Liver (tissue), 9 donors: Measurements from ENCODE around the gene ZRANB1. TPM values are rescaled to one million over a fixed set of nuclear protein-coding genes. Genes with fewer than 3 reads are reported as not detected.

Experiments
- DNase-seq: peaks from one replicate; pipeline ENCODE4 v3.0.0-alpha.2; 2017; ENCODE audit warnings: low spot score
- H3K27ac ChIP-seq, 2 donors: one replicate each; pipeline ENCODE4 v1.7.0; 2013; ENCODE audit warnings: inconsistent platforms in 2 of 2, low read length in 2 of 2, control low read depth in 1 of 2, low read depth in 1 of 2, mild to moderate bottlenecking in 1 of 2
- H3K27me3 ChIP-seq, 4 donors: one replicate each; pipeline versions ENCODE4 v1.6.1 to v1.7.0; 2013; ENCODE audit warnings: low read length in 3 of 4, inconsistent platforms in 1 of 4, mild to moderate bottlenecking in 1 of 4, moderate library complexity in 1 of 4; ENCODE audit not compliant: control insufficient read depth in 4 of 4, insufficient read depth in 4 of 4
- H3K36me3 ChIP-seq, 4 donors: one replicate each; pipeline versions ENCODE4 v1.6.1 to v1.7.0; 2013; ENCODE audit warnings: low read length in 3 of 4, mild to moderate bottlenecking in 3 of 4, low read depth in 1 of 4, moderate library complexity in 1 of 4; ENCODE audit not compliant: control insufficient read depth in 4 of 4, insufficient read depth in 3 of 4
- H3K4me1 ChIP-seq, 4 donors: one replicate each; pipeline versions ENCODE4 v1.6.1 to v1.7.0; 2013; ENCODE audit warnings: low read length in 3 of 4, mild to moderate bottlenecking in 3 of 4, moderate library complexity in 1 of 4; ENCODE audit not compliant: control insufficient read depth in 4 of 4, insufficient read depth in 4 of 4
- H3K4me3 ChIP-seq, 3 donors: one replicate each; pipeline versions ENCODE4 v1.6.1 to v1.7.0; 2013; ENCODE audit warnings: low read length in 3 of 3, control low read depth in 1 of 3, low read depth in 1 of 3, mild to moderate bottlenecking in 1 of 3
- H3K9ac ChIP-seq, 2 donors: one replicate each; pipeline ENCODE4 v1.7.0; 2013; ENCODE audit warnings: low read length in 2 of 2, mild to moderate bottlenecking in 2 of 2, moderate library complexity in 2 of 2, control low read depth in 1 of 2, low read depth in 1 of 2
- H3K9me3 ChIP-seq, 4 donors: one replicate each; pipeline versions ENCODE4 v1.6.1 to v1.7.0; 2013; ENCODE audit warnings: low read length in 3 of 4; ENCODE audit not compliant: control insufficient read depth in 4 of 4
- EGR1 ChIP-seq, 2 donors: IDR thresholded peaks; 2 replicates each; pipeline ENCODE4 v1.6.1; 2016 to 2018; ENCODE audit warnings: antibody characterized with exemption in 2 of 2, low read depth in 2 of 2
- FOXA1 ChIP-seq: IDR thresholded peaks from 2 replicates; pipeline ENCODE4 v1.6.1; 2016; ENCODE audit warnings: antibody characterized with exemption
- FOXA2 ChIP-seq: IDR thresholded peaks from 2 replicates; pipeline ENCODE4 v1.6.1; 2016; ENCODE audit warnings: antibody characterized with exemption
- GABPA ChIP-seq, 2 donors: IDR thresholded peaks in 1 of 2; conservative IDR thresholded peaks in 1 of 2; 2 replicates each; pipeline ENCODE4 v1.6.1; 2016; ENCODE audit warnings: antibody characterized with exemption in 2 of 2, mild to moderate bottlenecking in 1 of 2, moderate library complexity in 1 of 2
- HNF4A ChIP-seq, 2 donors: conservative IDR thresholded peaks; 2 replicates each; pipeline ENCODE4 v1.6.1; 2016; ENCODE audit warnings: antibody characterized with exemption in 2 of 2, mild to moderate bottlenecking in 2 of 2
- HNF4G ChIP-seq: IDR thresholded peaks from 2 replicates; pipeline ENCODE4 v1.6.1; 2016; ENCODE audit warnings: antibody characterized with exemption
- JUND ChIP-seq, 2 donors: IDR thresholded peaks; 2 replicates each; pipeline ENCODE4 v1.6.1; 2016; ENCODE audit warnings: antibody characterized with exemption in 2 of 2
- MAX ChIP-seq: IDR thresholded peaks from 2 replicates; pipeline ENCODE4 v1.6.1; 2016; ENCODE audit warnings: antibody characterized with exemption
- NR2F2 ChIP-seq: IDR thresholded peaks from 2 replicates; pipeline ENCODE4 v1.6.1; 2016; ENCODE audit warnings: antibody characterized with exemption
- RAD21 ChIP-seq, 2 donors: IDR thresholded peaks; 2 replicates each; pipeline ENCODE4 v1.6.1; 2016; ENCODE audit warnings: antibody characterized with exemption in 2 of 2, mild to moderate bottlenecking in 2 of 2
- REST ChIP-seq: IDR thresholded peaks from 2 replicates; pipeline ENCODE4 v1.6.1; 2016; ENCODE audit warnings: antibody characterized with exemption, mild to moderate bottlenecking
- RXRA ChIP-seq, 2 donors: IDR thresholded peaks; 2 replicates each; pipeline ENCODE4 v1.6.1; 2017 to 2018; ENCODE audit warnings: antibody characterized with exemption in 2 of 2, mild to moderate bottlenecking in 1 of 2
- SP1 ChIP-seq: IDR thresholded peaks from 2 replicates; pipeline ENCODE4 v1.6.1; 2018; ENCODE audit warnings: antibody characterized with exemption, mild to moderate bottlenecking
- TAF1 ChIP-seq: conservative IDR thresholded peaks from 2 replicates; pipeline ENCODE4 v1.6.1; 2016; ENCODE audit warnings: antibody characterized with exemption, mild to moderate bottlenecking
- YY1 ChIP-seq: IDR thresholded peaks from 2 replicates; pipeline ENCODE4 v1.6.1; 2016; ENCODE audit warnings: antibody characterized with exemption, mild to moderate bottlenecking
- ZBTB33 ChIP-seq: IDR thresholded peaks from 2 replicates; pipeline ENCODE4 v1.6.1; 2016; ENCODE audit warnings: antibody characterized with exemption
- WGBS: extraction: QIAGEN DNeasy Blood & Tissue Kit; methylation state at CpG from one replicate; pipeline ENCODE4 v1.1.7; 2013; 5-methylcytosine and 5-hydroxymethylcytosine counted together
- polyA plus RNA-seq, 2 donors: library from polyadenylated mRNA; stranded (reverse) in 1 of 2; unstranded in 1 of 2; fragments of 200-250 nt in 1 of 2; fragments of >200 nt in 1 of 2; fragmentation: Nextera tagmentation in 1 of 2; extraction: Ambion mirVana in 1 of 2; gene quantifications; one replicate each; pipeline versions ENCODE4 v1.2.1 to v1.2.3, GENCODE V29; 2013 to 2015
- total RNA-seq, 2 donors: library from RNA; depleted of rRNA; stranded (reverse); fragments of >200 nt; gene quantifications; one replicate each; pipeline ENCODE4 v1.2.3, GENCODE V29; 2014
- TF ChIP-seq, protein P1 (sequence below): fragments of 150-350 bp; IDR thresholded peaks from 2 replicates; pipeline ENCODE4 v1.5.1; 2017; ENCODE audit warnings: improper control_type of control experiment, low read depth, low read length; ENCODE audit not compliant: missing input control
- TF ChIP-seq, protein P2 (sequence below): IDR thresholded peaks from 2 replicates; pipeline ENCODE4 v1.6.1; 2016; ENCODE audit warnings: antibody characterized with exemption
- donor health status: healthy.
- donor health status: healthy.
- donor health status: healthy.
- donor health status: healthy.
- donor health status: healthy.

The ZRANB1 gene
- total and polyA plus RNA-seq, 4 donors = 6.2 to 32.5 (median 14.4) TPM

DNA sequence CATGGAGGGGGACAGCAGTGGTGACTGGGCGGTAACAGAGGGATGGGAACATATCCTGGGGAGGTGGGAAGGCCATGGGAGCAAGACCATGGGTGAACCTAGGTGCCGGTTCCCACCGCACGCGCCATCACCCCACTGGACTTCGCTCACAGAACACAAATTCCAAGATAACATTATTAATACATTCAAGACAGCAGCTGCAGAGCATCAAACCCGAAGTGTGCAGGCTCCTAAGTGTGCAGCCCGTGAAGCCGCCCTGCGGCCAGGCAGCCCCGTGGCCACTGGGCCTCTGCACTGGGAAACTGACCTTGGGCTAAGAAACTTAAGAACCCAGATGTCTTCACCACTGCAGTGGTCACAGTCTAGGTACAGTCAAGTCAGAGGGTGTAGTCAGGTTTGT is 42.8 kb upstream of the ZRANB1 start:
- 95% methylated on average over 11 of the region's 11 CpGs for WGBS
- no peak for TF ChIP-seq SP1
- TF ChIP-seq TAF1 = no peak
- no peak for TF ChIP-seq FOXA2
- TF ChIP-seq JUND (IDR thresholded peaks at IDR 0.05) = no peak
- TF ChIP-seq YY1 = no peak
- TF ChIP-seq, protein P1, sequence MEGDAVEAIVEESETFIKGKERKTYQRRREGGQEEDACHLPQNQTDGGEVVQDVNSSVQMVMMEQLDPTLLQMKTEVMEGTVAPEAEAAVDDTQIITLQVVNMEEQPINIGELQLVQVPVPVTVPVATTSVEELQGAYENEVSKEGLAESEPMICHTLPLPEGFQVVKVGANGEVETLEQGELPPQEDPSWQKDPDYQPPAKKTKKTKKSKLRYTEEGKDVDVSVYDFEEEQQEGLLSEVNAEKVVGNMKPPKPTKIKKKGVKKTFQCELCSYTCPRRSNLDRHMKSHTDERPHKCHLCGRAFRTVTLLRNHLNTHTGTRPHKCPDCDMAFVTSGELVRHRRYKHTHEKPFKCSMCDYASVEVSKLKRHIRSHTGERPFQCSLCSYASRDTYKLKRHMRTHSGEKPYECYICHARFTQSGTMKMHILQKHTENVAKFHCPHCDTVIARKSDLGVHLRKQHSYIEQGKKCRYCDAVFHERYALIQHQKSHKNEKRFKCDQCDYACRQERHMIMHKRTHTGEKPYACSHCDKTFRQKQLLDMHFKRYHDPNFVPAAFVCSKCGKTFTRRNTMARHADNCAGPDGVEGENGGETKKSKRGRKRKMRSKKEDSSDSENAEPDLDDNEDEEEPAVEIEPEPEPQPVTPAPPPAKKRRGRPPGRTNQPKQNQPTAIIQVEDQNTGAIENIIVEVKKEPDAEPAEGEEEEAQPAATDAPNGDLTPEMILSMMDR = no peak
- TF ChIP-seq RXRA (IDR thresholded peaks at IDR 0.05) = no peak
- TF ChIP-seq RAD21 (IDR thresholded peaks at IDR 0.05) = no peak
- TF ChIP-seq HNF4A (conservative IDR thresholded peaks at IDR 0.05) = no peak
- Histone ChIP-seq H3K27ac (no peak overlapping the region), H3K36me3 (no peaks in the 10 kb centered on the region), H3K4me3 (no peak overlapping the region), H3K4me1 (peaks cover 1 to 19% (median 12%) of the 10 kb centered on the region in 4 donors), H3K27me3 (no peaks in the 10 kb centered on the region), H3K9ac (no peak overlapping the region), H3K9me3 (no peaks in the 10 kb centered on the region)
- no peak for DNase-seq

DNA sequence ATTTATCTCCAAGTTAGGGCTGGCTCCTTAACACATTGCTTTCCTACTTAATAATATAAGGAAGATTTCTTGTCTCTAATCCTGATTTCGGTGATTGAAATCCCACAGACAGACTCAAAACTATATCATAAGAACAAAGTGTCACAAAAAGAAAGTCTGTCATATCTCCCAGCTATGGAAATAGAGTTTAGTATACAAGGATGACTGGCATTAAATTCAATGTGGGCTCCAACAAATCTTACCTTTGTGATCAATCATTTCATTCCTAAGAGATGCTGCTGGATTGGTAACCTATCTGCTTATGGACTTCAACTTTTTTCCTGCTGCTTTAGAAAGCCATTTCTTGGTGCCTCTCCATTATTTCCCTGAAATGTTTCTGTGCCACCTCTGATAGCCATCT is 39.5 kb upstream of the ZRANB1 start:
- TF ChIP-seq NR2F2 (no peak), JUND (IDR thresholded peaks at IDR 0.05) (no peak), REST (no peak), SP1 (no peak), TAF1 (no peak), MAX (no peak), RAD21 (IDR thresholded peaks at IDR 0.05) (no peak), HNF4A (conservative IDR thresholded peaks at IDR 0.05) (no peak), RXRA (IDR thresholded peaks at IDR 0.05) (no peak), GABPA (IDR thresholded peaks at IDR 0.05 in 1 of 2, conservative IDR thresholded peaks at IDR 0.05 in 1 of 2) (no peak), EGR1 (IDR thresholded peaks at IDR 0.05; ENCODE audit: low read depth in 2 of 2) (no peak), FOXA2 (no peak), ZBTB33 (no peak), HNF4G (no peak), FOXA1 (no peak), YY1 (no peak)
- TF ChIP-seq, protein P2, sequence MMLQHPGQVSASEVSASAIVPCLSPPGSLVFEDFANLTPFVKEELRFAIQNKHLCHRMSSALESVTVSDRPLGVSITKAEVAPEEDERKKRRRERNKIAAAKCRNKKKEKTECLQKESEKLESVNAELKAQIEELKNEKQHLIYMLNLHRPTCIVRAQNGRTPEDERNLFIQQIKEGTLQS = no peak
- TF ChIP-seq, protein P1 = no peak
- no peaks in the 10 kb centered on the region for H3K27me3 ChIP-seq
- H3K4me1 ChIP-seq = peaks cover 4 to 19% (median 12%) of the 10 kb centered on the region in 4 donors
- peak overlapping the region in 1 of 2 donors; percentile 72 for H3K27ac ChIP-seq
- no peaks in the 10 kb centered on the region for H3K36me3 ChIP-seq
- no peak overlapping the region for H3K9ac ChIP-seq
- DNase-seq = no peak
- H3K9me3 ChIP-seq = no peaks in the 10 kb centered on the region
- H3K4me3 ChIP-seq = no peak overlapping the region
- whole genome bisulfite sequencing = 94% methylated on average over 1 of the region's 1 CpG
